Measurements from ENCODE around the gene SYT8. TPM values are rescaled to one million over a fixed set of nuclear protein-coding genes. Genes with fewer than 3 reads are reported as not detected.
A peak's percentile ranks its signal among the peaks of the same experiment; 100 is the strongest.

SYT8 gene
- total RNA-seq, 2 donors from 2014 or later, result 0.75 to 4.6 TPM

DNA sequence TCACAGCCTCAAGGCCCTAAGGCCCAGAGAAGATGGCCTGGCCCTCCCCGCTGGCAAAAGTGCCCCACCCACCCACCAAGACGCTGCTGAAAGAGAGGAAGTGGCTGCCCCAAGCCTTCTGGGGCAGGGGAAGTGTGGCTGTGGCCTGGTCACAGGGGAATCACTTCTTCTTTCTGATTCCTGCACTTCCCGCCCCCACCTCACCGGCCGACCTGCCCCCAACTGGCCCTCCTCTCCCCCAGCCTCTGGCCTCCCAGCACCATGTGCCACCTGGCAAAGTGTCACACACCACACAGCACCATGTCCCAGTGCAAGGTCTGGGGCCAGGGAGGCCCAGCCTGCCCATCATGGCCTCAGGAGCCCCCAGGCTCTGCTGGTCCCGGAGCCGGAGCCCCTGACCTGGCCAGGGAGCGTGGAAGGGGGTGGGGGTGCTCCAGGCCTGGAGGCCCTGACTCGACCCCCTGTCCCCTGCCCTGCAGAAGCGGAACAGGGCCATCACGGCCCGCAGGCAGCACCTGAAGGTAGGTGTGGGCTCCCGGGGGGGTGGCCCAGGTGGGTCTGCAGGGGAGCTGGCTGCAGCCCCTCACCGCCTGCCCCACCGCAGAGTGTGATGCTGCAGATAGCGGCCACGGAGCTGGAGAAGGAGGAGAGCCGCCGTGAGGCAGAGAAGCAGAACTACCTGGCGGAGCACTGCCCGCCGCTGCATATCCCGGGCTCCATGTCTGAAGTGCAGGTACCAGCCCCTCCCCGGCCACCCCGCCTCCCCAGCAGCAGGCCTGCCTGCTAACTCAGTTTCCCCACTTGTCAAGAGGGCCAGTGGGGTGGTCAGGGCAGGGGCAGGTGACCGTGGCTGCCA, 5.4 kb downstream of the SYT8 start:
- DNase-seq (peak; percentile 61 to 70), ATAC-seq (no peak)
- intact Hi-C loops (cut with DNase I, micrococcal nuclease), result loop anchor here in 1 of 2 donors (10.0 kb wide), 1 partner anchor 315 kb away; no protein-coding TSS in a partner anchor

DNA sequence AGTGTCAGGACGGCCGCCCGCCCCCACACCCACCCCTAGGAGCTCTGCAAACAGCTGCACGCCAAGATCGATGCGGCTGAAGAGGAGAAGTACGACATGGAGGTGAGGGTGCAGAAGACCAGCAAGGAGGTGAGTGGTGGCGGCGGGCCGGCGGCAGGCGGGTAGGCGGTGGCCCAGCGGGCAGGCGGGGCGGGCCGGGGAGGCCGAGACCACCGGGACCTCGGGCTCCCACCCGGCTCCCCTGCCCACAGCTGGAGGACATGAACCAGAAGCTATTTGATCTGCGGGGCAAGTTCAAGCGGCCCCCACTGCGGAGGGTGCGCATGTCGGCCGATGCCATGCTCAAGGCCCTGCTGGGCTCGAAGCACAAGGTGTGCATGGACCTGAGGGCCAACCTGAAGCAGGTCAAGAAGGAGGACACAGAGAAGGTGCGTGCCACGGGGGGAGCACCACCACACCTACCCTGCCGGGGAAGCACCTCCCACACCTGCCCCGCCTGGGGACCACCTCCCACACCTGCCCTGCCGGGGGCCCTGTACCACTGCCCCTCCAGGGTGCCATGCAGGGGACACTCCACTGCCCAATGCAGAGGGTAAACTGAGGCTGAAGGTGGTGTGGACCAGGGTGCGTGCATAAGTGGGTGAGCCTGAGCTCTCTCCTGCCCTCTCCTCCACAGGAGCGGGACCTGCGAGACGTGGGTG, 6.1 kb downstream of the SYT8 start:
- no peak for ATAC-seq
- intact Hi-C loops (cut with DNase I, micrococcal nuclease), result no loop called here
- peak in 1 of 2 donors; percentile 7 for DNase-seq

DNA sequence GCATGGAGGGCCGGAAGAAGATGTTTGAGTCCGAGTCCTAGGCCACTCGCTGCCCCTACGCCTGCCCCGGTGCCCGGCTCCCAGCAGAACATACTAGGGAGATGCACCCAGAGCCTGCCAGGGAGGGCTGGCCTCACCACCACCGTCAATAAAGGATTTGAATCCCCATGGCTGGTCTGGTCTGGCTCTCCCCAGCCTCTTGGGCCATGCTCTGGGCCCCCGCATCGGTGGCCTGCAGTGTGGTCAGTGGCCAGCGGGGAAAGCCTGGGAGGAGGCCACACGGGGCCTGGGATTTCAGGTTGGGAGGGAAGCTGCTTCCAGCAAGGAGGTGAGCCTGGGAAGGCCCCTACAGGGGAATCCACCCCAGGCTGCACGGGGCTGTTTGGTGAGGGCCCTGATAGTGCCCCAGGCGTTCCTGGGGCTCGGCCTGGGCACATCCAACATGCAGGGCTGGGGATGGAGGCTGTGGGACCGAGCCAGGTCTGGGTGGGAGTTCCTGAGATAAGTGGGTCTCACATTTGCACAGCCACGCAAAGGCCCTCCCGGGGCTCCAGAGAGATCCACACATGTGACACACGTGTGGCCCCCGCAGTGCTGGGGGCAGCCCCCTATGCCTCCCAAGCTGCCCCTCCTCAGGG, 6.8 kb downstream of the SYT8 start:
- DNase-seq (peak in 1 of 2 donors; percentile 4), ATAC-seq (no peak)
- intact Hi-C loops (cut with DNase I, micrococcal nuclease), result no loop called here

DNA sequence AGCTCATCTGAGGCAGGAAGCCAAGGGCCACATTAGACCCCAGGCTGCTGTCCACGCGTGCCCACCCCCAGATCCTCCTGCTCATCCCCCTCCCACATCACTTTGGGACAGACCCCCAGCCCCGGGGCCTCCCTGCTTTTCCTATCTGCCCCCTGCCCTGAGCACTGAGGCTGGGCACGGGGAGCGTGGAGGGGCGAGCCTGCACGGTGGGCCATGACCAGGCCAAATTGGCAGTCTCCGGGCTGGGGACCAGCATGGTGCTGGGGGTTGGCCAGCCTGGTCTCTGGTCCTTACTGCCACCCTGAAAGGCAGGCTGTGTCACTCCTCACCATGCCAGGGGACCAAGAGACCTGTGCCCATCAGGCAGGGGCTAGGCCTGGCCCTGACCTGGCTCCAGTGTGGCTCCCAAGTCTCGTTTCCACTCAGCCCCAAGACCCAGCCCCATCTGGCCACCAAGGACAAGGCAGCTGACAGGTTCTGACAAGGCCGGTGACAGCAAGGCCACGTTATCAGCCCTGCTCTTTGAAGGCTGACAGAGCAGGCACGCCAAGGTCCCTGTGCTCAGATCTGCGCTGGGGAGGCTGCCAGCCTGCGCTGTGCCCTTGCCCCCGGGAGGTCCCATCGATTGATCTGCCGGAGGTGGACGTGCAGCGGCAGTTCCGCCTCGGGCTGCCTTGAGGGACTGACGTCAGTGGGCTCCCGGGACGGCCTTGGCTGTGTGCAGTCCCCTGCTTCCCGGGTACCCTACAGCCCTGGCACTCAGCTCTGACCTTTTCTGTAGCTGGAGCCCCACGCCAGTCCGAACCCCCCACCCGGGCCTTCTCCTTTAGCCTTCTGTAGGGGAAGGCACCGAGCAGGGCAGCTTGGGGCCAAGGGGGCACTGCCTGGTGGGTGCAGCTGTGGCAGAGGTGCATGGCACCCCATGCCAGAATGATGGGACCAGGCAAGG, 7.6 kb downstream of the SYT8 start:
- intact Hi-C loops (cut with DNase I, micrococcal nuclease), result no loop called here

DNA sequence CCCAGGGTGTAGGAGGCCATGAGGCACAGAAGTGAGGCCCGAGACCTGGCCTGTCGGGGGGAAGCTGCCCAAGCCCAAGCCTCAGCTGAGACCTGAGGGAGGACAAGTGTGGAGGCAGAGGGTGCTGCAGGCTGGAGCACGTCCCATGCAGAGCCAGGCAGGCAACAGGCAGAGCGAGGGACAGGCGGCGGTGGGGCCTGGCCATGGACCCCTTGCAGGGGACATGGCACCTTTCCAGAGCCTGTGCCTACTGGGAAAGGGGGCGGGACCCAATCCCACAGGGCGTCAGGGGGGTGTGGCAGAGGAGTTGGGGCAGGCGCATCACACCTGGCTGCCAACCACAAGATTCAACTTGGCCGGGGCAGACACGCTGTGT, 8.3 kb downstream of the SYT8 start:
- intact Hi-C loops (cut with DNase I, micrococcal nuclease), result no loop called here
- ATAC-seq, result no peak
- peak in 1 of 2 donors; percentile 4 for DNase-seq

More for the DNA sequence above, 7.6 kb downstream of the SYT8 start:
- DNase-seq (peak in 1 of 2 donors; percentile 9), ATAC-seq (no peak)

DNA sequence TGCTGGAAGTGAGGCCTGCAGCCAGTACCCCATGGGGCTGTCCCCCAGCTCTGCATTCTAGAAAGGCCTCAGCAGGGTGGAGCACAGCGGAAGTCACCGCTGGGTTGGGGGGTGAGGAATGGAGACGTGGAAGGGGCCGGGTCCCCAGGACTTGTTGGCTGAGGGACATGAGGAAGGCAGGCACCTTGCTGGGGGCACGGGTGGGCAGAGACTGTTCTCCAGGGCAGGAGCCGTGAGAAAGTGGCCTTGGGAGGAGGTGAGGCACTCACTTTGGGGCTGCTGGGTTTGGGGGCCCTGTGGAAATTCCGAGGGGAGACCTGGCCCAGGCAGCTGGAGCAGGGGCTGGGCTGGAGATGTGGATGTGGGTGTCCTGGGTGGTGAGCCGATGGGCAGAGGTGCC, 9.0 kb downstream of the SYT8 start:
- no peak for ATAC-seq
- intact Hi-C loops (cut with DNase I, micrococcal nuclease), result no loop called here
- DNase-seq, result no peak

DNA sequence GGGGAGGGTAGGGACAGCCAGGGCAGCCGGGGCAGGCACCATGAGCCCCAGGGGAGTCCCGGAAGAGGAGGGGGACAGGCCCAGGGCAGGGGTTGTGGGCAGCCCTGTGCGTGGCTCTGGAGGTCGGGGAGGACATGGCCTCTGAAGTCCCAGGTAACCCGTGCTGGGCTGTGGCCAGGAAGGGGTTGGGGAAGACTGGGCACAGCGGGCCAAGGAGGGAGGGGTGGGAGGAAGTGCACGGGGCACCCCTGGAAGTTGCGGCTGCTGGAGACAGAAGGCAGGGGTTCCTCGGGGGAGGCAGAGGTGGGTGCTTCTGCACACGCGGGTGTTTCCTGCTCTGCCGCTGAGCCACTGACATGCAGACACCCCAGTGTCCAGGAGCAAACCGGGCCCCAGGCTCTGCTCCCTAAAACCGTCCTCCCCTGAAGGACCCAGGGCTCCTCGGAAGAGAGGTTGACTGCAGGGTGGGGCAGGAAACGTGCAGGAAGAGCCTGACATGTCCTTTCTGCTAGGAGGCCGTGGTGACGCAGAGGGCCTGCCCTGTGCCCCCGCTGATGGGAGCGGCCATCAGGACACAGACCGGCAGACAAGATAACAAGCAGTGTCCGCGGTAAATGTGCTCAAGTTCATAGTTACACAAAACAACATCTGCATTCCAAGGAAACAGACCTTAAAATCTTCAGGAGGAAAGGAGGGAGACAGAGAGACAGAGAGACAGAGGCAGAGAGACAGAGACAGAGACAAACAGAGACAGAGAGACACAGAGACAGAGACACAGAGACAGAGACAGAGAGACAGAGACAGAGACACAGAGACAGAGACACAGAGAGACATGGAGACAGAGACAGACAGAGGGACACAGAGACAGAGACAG, 9.7 kb downstream of the SYT8 start:
- peak; percentile 81 for ATAC-seq
- no peak for DNase-seq
- intact Hi-C loops (cut with DNase I, micrococcal nuclease), result no loop called here

DNA sequence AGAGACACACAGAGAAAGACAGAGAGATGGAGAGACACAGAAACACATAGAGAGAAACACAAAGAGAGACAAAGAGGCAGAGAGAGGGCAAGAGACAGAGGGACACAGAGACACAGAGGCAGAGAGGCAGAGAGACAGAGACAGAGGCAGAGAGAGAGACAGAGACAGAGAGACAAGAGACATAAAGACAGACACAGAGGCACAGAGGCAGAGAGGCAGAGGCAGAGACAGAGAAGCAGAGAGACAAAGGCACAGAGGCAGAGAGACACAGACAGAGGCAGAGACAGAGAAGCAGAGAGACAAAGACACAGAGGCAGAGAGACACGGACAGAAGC, 10.3 kb downstream of the SYT8 start:
- ATAC-seq (no peak), DNase-seq (no peak)
- intact Hi-C loops (cut with DNase I, micrococcal nuclease), result no loop called here

DNA sequence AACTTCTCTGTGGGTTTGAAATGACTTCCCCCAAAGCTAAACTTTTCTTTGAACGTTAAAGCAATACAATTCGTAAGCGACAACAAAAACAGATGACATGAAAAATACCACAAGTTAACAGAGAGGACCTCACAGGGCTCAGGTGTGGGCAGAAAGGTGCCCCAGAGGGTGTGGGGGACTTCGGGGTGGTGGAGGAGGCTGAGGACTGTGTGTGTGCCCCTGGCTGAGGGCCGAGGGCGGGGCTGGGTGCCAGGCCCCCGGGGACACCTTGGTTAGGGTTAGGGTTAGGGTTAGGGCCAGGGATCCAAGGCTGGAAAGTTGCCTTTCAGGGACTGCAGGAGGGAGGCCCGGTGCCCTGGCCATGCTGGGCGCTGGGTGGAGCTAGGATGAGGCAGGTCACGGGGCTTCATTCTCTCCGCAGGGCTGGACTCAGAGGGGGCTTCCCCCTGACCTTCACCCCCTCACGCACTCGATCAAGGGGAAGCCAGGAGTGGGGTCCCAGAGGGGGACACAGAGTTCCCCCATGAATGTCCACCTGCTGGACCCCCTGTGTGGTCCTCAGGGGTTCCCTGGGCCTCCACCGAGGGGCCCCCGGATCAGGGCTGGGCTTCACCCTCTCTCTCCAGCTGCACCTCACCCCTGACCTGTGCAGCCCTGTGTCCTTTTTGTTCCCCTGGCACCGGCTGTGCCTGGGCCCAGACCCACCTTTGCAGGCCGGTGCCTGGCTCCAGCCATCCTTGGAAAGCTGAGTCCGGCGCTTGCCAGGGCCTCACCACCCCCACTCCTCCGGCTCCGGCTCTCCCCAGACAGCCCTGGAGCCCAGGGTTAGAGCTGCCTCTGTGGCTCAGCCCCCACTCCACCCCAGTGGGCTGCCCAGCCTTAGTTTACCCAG, 11.0 kb downstream of the SYT8 start:
- intact Hi-C loops (cut with DNase I, micrococcal nuclease), result no loop called here
- no peak for DNase-seq
- ATAC-seq, result no peak

DNA sequence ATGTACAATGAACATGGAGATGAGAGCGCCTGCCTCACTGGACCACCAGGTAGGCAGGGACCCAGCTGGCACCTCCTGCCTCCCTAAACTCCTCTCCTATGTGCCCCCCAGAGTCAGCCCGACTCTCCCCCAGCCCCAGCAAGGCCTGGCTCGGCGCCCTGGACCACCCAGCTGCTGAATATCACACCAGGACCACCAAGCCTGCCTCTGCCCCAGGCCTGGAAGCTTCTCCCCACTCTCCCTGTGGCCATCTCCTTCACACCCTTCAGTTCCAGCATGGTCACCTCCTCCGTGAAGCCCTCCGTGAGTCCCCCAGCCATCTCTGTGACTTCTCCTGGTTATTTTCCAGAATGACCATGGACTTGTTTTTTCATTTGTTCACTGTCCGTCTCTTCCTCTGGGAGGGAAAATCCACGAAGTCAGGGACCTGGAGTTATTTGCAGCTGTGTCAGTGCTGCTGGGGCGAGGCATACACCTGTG, 11.7 kb downstream of the SYT8 start:
- ATAC-seq (no peak), DNase-seq (no peak)
- intact Hi-C loops (cut with DNase I, micrococcal nuclease), result no loop called here

DNA sequence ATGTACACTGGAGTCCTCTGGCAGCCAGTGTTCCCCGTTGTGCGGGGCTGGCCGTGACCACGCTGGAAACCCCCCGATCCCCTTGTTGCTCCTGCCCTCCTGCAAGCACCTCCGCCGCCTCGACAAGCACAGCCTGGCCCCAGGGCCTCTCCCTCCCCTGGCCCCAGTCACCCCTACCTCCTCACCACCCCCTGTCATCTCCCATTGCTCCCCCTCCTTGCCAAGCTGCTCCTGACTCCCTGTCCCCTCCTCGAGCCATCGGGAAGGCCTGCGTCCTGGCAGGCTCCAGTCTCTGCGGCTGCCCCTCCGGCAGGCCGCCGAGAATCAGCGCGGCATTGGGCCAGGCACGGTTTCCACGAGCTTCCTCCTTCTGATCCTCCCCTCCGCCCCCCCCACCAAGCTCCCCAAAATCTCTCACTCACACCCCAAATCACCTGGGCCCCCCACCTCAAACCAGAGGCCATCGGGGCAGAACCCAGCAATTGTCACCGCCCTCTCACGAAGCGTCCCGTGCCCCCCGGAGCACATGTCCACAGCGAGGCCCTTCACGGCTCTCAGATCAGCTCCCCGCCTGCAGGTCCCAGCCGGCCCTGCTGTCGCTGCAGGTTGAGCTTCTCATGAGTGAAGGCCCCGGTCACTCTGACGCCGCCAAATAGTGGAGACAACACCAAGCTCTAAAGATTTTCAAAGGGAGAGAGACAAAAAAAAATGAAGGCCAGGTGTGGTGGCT, 12.4 kb downstream of the SYT8 start:
- intact Hi-C loops (cut with DNase I, micrococcal nuclease), result no loop called here
- DNase-seq, result no peak
- no peak for ATAC-seq

DNA sequence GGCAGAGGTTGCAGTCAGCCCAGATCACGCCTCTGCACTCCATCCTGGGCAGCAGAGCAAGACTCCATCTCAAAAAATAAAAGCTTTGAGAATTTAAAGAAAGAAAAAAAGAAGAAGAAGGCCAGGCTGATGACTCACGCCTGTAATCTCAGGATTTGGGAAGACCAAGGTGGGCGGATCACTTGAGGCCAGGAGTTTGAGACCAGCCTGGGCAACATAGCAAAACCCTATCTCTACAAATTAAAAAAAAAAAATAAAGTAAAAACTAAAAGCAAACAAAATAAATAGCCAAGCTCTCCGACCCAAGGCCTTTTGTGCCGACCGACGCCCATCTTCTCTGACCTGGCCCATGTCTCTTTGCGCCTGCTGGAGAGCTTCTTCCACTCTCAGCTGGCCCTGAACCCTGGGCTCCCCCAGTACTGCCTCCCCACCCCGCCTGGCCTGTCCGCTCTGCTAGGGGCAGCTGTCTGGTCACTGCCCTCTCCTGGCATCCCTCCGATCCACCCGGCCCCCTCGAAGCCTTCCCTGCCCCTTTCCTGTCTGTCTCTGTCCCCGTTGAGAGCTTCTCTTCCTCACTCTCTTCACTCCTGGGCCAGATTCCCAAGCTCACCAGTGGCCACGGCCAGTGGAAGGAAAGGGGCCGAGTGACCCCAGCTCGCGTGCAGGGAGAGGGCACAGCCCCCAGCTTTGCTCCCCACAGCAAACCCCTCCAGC, 13.3 kb downstream of the SYT8 start:
- DNase-seq (no peak), ATAC-seq (no peak)
- intact Hi-C loops (cut with DNase I, micrococcal nuclease), result no loop called here

DNA sequence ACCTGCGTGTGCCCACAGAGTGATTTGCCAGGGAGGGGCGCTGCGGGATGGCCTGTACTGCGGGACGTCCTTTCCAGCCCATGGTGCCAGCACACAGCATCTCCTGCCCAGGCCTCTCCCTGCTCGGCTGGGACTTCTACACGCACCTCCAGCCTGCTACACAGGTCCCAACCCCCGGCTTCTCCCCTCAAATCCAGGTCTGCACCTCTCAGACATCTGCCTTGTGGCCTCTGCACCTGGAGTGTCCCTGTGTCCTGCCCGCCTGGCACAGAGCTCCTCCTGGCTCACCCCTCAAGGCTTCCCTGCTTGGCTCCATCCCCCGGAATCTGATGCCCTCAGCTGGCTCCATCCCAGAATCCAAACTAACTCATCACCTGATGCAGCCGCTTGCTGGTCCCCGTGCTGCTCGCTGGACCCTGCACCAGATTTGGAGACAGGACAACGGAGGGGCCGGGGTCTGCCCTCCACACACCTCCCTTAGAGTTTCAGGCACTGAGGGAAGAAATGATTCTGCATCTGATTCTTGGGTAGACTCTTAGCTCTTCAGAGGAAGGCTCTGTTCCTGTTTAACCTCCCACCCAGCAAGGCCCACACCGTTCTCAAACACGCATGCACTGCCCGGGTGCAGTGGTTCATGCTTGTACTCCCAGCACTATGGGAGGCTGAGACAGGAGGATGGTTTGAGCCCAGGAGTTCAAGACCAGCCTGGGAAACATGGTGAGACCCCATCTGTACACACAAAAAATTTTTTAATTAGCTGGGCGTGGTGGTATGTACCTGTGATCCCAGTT, 14.0 kb downstream of the SYT8 start:
- ATAC-seq, result no peak
- no peak for DNase-seq
- intact Hi-C loops (cut with DNase I, micrococcal nuclease), result no loop called here

DNA sequence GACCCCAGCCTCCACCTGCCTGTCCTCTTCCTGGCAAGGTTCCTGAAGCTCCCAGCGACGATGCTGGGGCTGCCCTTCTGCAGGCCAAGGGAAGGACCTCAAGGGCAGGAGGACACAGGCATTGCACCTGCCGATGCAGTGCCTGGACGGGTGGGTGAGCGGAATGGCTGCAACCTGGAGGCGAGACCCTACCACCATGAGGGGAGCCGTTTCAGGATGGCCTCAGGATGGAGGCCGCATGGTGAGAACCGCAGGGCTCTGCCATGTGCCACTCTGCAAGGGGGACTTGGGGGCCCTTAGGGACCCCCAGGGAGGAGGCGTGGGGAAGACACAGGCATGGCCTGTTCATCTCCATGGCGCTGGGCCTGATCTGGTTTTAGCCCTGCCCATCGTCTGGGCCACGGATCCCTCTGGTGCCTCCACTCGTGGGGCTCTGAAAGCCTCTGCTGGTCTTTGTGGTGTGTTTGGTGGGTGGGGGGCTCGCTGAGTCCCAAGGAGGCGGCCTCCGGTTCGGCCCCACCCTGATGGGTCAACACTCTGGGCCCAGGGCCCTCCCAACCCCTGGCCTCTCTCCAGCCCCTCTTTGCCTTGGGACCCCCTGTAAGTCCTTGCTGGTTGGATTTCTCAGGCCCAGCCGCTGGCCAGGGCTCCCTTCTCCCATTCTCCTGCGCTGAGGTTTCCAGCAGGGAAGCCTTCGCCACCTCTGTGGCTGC, 16.8 kb downstream of the SYT8 start:
- ATAC-seq, result no peak
- no peak for DNase-seq
- intact Hi-C loops (cut with DNase I, micrococcal nuclease), result no loop called here

Data from left colon (tissue), 2 donors.